GM21737 (cell line): Measurements from ENCODE around the gene BCR.

Source experiments
- ATAC-seq: cut with Tn5 transposase; IDR thresholded peaks from one replicate; pipeline ENCODE4 v1.9.1; 2021; ENCODE audit warnings: mild to moderate bottlenecking, moderate library complexity; ENCODE audit not compliant: unreplicated experiment

Gene BCR

GRCh38 chr22:23193882-23194281, 13.6 kb downstream of the BCR start:
- no peak for ATAC-seq

- ATAC-seq = no peak
These were observed 15.9 kb downstream of the BCR start for GRCh38 chr22:23196165-23196564.

DNA sequence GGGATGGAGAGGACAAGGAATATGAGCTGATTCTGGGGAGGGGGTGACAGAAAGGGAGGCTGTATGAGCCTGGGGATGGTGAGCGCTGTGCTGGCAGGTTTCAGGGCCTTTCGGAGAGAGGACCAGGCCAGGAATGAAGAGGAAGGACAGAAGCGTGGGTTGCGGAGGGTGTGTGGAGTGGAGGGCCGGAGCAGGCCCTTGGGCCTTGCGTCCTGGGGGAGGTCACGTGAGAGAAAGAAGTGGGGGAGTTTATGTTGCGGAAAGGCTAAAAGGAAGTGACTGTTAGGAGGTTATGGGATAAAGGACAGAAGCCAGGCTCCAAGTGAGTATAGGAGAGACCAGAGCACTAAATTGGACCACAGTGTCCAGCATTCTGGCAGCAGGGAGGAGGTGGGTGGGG, 17.5 kb downstream of the BCR start:
- ATAC-seq = no peak

DNA sequence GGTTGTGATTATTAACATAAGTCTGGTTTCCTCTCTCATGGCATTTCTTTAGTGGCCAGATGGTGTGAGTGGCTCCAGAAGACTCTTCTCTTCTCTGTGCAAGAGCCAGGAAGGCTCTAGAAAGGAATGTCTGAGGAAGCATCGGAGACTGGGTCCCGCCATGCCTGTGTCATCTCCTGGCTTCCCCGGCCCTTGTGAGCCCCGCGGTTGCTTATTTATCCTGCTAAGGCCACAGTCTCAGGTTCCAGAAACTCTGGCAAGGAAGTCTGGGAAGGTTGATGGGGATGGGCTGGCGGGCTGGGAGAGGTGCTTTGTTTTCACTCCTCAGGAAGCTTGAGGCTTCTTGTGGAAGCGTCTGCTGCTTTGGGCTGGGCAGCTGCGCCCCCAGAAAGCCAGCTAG, 18.9 kb downstream of the BCR start:
- ATAC-seq = no peak

GRCh38 chr22:23200898-23201297, 20.6 kb downstream of the BCR start:
- ATAC-seq = no peak

DNA sequence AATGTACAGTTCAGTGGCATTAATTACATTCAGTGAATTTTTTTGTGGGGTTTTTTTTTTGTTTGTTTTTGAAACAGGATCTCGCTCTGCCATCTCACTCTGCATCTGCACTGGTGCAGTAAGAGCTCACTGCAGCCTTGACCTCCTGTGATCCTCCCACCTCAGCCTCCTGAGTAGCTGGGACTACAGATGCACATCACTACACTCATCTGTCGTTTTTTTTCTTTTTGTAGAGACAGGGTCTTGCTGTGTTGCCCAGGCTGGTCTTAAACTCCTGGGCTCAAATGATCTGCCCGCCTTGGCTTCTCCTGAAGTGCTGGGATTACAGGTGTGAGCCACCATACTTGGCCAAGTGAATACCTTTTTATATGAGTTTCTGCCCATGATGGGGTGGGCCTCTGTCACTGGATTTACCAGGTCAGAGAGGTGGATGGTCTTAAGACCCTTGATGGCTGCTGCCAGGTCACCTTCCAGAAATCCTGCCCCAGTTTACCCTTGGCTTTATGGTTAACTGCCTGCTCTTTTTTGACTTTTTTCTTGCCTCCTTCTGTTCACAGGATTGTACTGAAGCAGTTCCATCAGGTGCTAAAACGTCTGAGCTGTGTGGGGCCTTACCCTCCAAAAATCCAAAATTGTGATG, 22.6 kb downstream of the BCR start:
- no peak for ATAC-seq

GRCh38 chr22:23203452-23204124, 23.3 kb downstream of the BCR start:
- no peak for ATAC-seq

DNA sequence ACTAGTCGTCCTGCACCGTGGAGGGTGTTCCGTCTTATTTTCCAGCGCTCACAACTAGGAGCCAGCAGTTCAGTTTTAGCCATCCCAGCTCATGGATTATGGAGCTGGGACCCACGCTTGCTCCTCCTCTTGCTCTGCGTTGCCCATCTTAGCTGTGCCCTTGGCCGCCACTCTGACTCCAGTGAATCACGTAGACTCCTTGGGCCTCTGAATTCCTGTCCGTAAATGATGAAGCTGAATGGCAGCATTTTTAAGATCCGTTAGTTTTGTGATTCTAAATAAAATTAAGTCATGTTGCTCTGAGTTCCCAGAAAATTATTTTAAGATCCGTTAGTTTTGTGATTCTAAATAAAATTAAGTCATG, 23.8 kb downstream of the BCR start:
- ATAC-seq = no peak

- ATAC-seq = no peak
These were observed 24.3 kb downstream of the BCR start for GRCh38 chr22:23204541-23205157.

GRCh38 chr22:23205339-23206049, 25.2 kb downstream of the BCR start:
- ATAC-seq = no peak

GRCh38 chr22:23206915-23207314, 26.6 kb downstream of the BCR start:
- ATAC-seq = no peak

DNA sequence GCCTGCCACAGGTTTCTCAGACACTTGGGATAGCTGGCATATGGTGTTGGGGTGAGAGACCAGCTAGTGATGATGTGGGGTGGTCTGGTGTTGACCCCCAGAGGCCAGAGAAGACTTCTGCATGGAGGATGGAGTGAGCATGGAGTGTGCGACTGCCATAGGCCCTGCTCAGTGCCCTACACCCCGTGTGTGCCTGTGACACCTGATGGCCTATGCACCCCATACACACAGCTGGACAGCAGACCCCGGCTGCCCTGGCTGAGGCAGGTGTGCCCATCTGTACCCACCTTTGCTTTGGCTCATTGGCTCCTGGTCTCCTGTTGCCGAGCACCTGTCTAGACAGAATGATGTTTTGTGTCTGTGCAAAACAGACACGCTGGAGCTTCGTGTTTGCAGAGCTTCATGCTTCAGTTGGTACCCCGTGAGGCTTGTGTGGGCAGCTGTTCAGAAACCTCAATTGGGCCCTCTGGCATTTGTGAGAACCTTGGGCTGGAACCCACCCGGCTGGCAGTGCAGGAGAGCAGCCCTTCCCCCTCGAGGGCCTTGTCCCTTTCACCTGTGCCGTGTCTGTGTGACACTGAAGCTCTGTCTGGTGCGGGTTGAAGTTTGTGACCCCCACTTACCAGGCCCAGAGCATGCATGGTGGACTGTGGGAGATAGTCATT, 27.6 kb downstream of the BCR start:
- no peak for ATAC-seq

DNA sequence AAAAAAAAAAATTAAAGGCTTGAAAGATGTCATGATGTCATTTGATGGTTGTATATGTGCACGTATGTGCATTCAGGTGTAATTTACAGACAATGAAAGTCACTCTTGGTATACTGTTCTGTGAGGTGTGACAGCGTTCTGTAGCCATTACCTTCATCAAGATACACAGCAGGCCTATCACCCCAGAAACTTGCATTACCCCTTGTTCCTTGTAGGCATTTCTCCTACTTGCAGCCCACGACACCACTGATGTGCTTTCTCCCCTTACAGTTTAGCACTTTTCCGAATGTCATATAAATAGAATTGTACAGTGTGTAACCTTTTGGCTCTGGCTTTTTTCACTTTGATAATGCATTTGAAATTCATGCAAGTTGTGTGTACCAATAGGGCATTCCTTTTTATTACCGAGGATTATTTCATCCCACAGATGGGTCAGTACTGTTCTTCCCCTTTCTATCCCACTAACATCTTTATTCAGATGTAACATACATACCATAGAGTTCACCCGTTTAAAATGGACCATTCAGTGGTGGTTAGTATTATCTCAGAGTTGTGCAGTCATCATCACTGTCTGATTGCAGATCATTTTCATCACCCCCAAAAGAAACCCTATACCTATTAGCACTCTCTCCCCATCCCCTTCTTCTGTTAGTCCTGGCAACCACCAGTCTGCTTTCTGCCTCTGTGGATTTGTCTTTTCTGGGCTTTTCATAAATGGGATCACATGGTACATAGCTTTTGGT, 30.3 kb downstream of the BCR start:
- ATAC-seq = no peak

DNA sequence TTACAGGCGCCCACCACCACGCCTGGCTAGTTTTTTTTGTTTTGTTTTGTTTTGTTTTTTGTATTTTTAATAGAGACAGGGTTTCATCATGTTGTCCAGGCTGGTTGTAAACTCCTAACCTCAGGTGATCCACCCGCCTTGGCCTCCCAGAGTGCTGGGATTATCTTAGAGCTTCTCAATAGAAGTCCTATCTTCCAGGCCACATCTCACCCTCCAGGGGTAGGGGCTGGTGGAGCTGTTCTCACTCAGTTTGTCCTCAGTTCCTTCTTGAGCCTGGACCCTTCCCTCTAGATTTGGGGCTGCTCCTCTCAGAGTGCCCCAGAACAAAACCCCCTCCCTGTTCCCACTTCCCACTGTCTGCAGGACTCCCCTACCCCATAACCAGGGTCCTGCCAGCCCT, 31.3 kb downstream of the BCR start:
- ATAC-seq = no peak

- ATAC-seq = no peak
These were observed 32.0 kb downstream of the BCR start for GRCh38 chr22:23212061-23213021.

- no peak for ATAC-seq
These were observed 32.8 kb downstream of the BCR start for GRCh38 chr22:23213022-23213555.

GRCh38 chr22:23213581-23214334, 33.4 kb downstream of the BCR start:
- no peak for ATAC-seq

DNA sequence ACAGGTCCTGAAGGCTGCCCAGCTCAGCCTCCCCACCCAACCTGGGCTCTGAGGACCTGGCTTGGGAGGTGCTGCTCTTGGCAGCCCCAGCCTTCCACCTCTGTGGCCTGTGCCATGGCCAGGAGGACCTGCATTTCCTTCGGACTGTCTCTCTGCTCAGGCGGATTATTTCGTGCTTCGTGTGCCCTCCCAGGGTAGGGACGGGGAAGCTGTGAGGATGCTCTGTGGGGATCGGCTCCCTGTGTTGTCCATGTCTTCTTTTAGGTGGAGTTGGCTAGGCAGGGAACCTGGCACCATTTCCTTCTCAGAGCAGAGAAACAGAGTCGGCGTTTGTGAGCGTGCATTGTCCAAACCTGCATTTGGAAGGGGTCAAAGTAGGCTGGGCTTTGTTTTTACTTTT, 34.1 kb downstream of the BCR start:
- no peak for ATAC-seq
